Measurements from ENCODE around the gene ZNF837.
A peak's percentile ranks its signal among the peaks of the same experiment; 100 is the strongest.
"Not testable (repeated sequence)": the region's sequence is repeated elsewhere in the genome, so short reads cannot be mapped to it uniquely, and the experiment has no call there.

The ZNF837 gene

DNA sequence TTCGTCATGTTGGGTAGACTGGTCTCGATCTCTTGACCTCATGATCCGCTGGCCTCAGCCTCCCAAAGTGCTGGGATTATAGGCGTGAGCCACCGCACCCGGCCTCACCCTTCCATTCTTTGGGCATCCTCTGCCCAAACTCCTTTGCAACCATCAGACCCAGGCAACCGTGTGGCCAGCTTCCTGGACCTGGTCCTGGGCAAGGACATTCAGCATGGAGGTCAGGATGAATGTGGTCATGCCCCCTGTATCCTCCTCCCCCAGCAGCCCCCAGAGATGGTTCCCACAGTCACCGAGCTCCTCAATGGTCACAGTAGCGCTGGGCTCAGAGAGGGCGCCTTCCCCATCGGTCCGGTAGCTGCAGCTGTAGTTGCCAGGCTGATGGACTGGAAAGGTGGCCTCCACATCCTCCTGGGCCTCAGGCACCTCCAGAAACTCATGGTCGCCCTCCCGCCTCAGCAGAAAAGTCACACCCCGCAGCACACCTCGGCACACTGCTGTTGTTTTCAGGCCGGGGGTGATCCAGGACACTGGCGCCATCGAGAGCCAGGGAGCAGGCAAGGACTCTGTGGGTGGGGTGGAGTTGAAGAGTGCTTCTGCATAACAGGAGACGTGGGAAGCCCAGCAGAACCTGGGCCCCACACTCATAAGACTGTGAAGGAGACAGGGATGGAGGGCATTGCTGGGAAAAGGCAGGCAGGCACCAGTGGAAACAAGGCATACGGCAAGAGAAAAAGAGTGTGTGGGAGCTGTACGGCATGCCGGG is 28.7 kb downstream of the ZNF837 start:
- DNase-seq (ENCODE audit: low read depth in 1 of 2, low spot score in 1 of 2) = no peak

DNA sequence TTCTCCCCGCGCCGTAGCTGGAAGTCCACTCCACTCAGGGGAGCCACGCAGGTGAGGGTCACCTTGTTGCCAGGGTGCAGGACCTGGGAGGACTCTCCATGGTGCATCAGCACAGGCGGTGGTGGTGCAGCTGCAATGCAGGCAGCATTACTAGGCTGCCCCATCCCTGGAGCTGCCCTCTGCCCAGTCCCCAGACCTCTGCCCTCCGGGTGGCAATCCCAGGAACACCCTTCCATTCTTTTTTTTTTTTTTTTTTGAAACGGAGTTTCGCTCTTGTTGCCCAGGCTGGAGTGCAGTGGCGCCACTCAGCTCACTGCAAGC is 29.3 kb downstream of the ZNF837 start:
- DNase-seq (ENCODE audit: low read depth in 1 of 2, low spot score in 1 of 2) = no peak

GRCh38 chr19:58350871-58351557 is 29.8 kb downstream of the ZNF837 start:
- DNase-seq (ENCODE audit: low read depth in 1 of 2, low spot score in 1 of 2) = no peak

- no peak for DNase-seq (ENCODE audit: low read depth in 1 of 2, low spot score in 1 of 2)
Measured at GRCh38 chr19:58350001-58350861, 30.6 kb downstream of the ZNF837 start.

- DNase-seq (ENCODE audit: low read depth in 1 of 2, low spot score in 1 of 2) = no peak
Measured at GRCh38 chr19:58349590-58349989, 31.2 kb downstream of the ZNF837 start.

- DNase-seq (ENCODE audit: low read depth in 1 of 2, low spot score in 1 of 2) = not testable (repeated sequence)
Measured at GRCh38 chr19:58348080-58348479, 32.8 kb downstream of the ZNF837 start.

DNA sequence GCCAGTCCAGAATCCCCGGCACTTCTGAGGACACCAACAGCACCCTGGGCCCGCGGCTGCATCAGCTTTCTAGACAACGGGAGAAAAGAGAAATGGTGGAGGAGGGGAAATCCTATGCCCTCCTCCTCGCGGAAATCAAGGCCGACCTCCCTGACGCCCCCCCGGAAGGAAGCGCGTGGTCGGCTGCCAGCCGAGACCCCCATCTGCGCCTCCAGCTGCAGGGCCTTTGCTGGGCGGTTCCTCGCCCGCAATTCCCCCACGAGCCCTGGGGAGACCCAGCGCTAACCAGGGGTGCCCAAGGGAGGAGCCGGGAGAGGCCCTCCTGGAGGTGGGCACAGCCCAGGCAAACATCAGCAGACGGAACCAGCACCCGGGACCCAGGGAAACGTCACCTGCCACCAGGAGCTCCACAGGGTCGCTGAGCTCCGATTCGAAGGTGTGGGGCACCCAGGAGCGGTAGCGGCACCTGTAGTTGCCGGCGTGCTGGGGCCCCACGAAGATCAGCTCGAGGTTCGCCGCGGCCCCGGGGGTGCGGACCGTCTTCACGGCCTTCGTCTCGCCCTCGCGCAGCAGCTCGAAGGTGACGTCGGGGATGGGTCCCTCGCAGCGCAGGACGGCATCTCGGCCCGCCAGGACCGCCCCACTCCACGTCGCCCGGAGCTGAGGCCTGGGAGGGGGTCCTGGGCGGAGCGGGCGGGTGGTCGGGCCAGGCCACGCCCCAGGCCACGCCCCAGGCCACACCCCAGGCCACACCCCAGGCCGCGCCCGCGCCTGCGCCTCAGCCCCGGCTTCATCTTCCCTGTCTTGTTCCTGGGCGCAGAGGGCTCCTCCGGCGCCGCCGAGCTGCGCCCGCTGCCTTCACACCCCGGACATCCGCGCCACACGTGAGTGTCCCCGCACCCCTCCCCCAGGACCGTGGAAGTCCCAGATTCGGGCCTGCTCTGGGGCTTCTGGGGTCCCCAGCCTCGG is 33.6 kb downstream of the ZNF837 start:
- peak; percentile 42 to 52 for DNase-seq (ENCODE audit: low read depth in 1 of 2, low spot score in 1 of 2)

DNA sequence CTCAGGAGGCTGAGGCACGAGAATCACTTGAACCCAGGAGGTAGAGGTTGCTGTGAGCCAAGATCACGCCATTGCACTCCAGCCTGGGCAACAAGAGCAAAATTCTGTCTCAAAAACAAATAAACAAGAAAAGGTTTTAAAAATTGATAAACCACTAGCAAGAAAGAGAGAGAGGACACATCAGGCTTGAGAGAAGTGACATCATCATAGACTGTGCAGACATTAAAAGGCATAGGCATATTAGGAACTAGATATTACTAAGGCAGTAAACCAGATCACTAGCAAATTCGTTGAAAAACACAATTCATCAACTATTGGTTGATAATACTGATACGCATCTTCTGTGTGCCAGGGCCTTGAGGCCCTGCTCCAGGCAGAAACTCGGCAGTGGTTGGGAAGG is 35.3 kb downstream of the ZNF837 start:
- no peak for DNase-seq (ENCODE audit: low read depth in 1 of 2, low spot score in 1 of 2)

- no peak for DNase-seq (ENCODE audit: low read depth in 1 of 2, low spot score in 1 of 2)
Measured at GRCh38 chr19:58338825-58339558, 41.8 kb downstream of the ZNF837 start.

- no peak for DNase-seq (ENCODE audit: low read depth in 1 of 2, low spot score in 1 of 2)
Measured at GRCh38 chr19:58338336-58338735, 42.5 kb downstream of the ZNF837 start.

GRCh38 chr19:58336820-58337219 is 44.0 kb downstream of the ZNF837 start:
- no peak for DNase-seq (ENCODE audit: low read depth in 1 of 2, low spot score in 1 of 2)

- DNase-seq (ENCODE audit: low read depth in 1 of 2, low spot score in 1 of 2) = no peak
Measured at GRCh38 chr19:58336216-58336615, 44.6 kb downstream of the ZNF837 start.

DNA sequence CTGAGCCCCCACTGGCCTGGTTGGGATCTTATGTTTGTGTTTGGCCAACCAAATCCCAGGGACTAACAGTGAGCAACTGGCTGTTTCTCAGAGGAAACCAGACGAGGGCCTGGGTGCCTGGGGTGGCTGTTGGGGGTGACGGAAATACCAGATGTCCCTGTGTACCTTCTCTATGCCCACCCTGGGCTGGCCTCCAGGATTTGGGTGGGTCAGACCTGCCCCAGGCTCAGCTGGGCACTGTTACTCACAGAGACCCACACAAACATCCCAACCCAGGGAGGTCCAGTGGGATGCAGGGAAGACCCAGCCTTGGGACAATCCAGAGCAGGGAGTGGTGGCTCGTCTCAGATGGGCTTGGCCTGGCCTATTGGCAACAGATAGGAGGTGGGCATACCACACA is 45.2 kb downstream of the ZNF837 start:
- no peak for DNase-seq (ENCODE audit: low read depth in 1 of 2, low spot score in 1 of 2)

DNA sequence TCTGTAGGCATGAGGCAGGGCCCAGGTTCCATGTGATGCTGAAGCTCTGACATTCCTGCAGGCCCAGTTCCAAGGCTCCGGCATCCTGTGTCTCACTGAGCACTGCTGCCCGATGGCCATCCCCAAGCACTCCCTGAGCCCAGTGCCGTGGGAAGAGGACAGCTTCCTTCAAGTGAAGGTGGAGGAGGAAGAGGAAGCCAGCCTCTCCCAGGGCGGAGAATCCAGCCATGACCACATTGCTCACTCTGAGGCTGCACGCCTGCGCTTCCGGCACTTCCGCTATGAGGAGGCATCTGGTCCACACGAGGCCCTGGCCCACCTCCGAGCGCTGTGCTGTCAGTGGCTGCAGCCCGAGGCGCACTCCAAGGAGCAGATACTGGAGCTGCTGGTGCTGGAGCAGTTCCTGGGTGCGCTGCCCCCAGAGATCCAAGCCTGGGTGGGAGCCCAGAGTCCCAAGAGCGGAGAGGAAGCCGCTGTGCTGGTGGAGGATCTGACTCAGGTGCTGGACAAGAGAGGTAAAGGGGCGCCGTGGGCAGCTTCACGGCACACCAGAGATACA is 46.1 kb downstream of the ZNF837 start:
- no peak for DNase-seq (ENCODE audit: low read depth in 1 of 2, low spot score in 1 of 2)

GRCh38 chr19:58332697-58333096 is 48.1 kb downstream of the ZNF837 start:
- DNase-seq (ENCODE audit: low read depth in 1 of 2, low spot score in 1 of 2) = no peak

GRCh38 chr19:58330458-58330857 is 50.4 kb downstream of the ZNF837 start:
- DNase-seq (ENCODE audit: low read depth in 1 of 2, low spot score in 1 of 2) = no peak

DNA sequence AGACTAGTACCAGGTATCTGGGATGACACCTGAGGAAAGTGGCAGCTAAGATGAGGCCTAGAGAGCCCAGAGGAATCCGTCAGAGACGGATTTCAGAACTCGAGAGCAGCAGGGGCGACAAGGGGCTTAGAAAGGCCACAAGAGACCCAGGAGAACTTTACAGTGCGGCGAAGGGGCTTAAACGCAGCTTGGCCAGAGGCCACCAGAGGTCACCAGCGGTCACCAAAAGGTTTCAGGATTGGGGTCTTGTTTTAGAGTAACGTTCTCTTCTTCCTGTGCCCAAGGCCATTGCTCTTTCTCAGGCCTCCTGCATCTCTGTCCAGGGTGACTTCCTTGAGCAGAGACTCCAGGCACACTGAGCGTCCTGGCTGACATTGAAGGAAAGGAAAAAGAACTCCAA is 51.8 kb downstream of the ZNF837 start:
- DNase-seq (ENCODE audit: low read depth in 1 of 2, low spot score in 1 of 2) = no peak

DNA sequence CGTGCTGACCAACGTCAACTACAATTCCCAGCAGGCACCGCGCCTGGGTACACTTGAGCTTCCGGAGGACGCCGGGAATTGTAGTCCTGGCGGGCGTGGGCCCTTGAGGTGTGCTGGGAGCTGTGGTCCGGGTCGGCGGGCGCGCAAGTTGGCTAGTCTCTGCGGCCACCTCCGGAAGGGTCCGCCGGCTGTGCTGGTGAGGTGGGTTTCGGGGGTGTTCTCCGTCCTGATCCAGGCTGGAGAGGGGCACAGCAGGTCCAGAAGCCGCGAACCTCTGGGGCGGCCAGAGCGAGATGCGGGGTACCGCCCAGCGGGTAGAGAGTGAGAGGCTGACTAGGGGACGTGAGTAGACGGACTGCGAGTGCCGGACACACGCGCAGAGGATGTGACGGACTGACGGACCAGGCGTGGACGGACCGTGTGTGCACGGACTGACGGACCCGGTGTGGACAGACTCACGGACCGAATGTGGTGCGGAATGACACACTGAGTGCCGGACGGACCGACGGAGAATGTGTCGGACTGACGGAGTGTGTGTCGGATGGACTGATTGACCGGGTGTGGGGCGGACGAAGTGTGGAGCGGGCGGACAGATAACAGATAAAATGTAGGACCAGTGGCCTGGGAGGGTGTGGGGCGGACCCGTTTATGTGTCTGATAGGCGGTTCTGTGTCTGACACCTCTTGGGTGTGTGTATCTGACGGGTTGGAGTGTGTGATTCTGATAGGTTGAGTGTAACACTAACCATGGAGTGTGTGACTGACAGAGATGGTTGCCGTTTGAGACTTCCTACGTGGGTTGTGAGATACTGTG is 53.7 kb downstream of the ZNF837 start, which contains the start of gene ZSCAN22:
Gene ZSCAN22, plus strand, starts transcription at position 81 of the 813 bp plus-strand sequence. CDS start 7,809 bp downstream, outside the sequence.
- DNase-seq (ENCODE audit: low read depth in 1 of 2, low spot score in 1 of 2) = peak; percentile 72 to 87

DNA sequence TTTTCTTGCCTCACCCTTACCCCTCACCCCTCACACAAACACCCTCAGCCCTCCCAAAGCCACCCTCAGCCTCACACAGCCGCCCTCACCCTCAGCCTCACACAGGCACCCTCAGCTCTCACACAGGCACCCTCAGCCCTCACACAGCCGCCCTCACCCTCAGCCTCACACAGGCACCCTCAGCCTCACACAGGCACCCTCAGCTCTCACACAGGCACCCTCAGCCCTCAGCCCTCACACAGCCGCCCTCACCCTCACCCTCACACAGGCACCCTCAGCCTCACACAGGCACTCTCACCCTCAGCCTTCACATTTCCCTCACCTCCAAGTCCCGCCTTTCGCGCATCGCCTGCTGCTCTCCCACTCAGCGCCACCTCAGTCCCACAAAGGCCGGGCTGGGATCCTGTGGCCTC is 54.3 kb downstream of the ZNF837 start:
- DNase-seq (ENCODE audit: low read depth in 1 of 2, low spot score in 1 of 2) = no peak
